ENCODE measurements around the gene TRAPPC10. TPM values are rescaled to one million over a fixed set of nuclear protein-coding genes. Genes with fewer than 3 reads are reported as not detected.

TRAPPC10 gene
- total and polyA plus RNA-seq, 2 of the 8 experiments (the other 6 are each of a cell fraction or from before 2014, with no cell fraction given) = 18.5 to 29.8 TPM

- H2BK5ac ChIP-seq (ENCODE audit: low read depth, low read length) = no peak overlapping the region
- H3K18ac ChIP-seq (ENCODE audit: extremely low read depth, low read length) = no peak overlapping the region
- peaks cover 16% of the 10 kb centered on the region for H3K79me1 ChIP-seq (ENCODE audit: low read depth, low read length)
- no peak overlapping the region for H2BK12ac ChIP-seq (ENCODE audit: low read depth, low read length)
- H3K9ac ChIP-seq (replicated peaks in 1 of 4; ENCODE audit: extremely low read depth in 1 of 4, low read depth in 3 of 4, low read length in 3 of 4) = no peak overlapping the region
- H3K79me2 ChIP-seq (ENCODE audit: control insufficient read depth in 1 of 2, insufficient read depth in 2 of 2, low read length in 2 of 2) = peaks cover 3 to 21% of the 10 kb centered on the region in 2 experiments; a peak in 3 of 4 replicates
- H2BK20ac ChIP-seq (ENCODE audit: low read length) = no peak overlapping the region
- no peaks in the 10 kb centered on the region for H3K27me3 ChIP-seq (replicated peaks in 1 of 4; ENCODE audit: control insufficient read depth in 3 of 4, extremely low read depth in 1 of 4, insufficient read depth in 3 of 4, low read length in 3 of 4)
- ChIA-PET CTCF (ENCODE audit: partially characterized antibody) (interaction anchor here (0.8 to 1.4 kb wide), 3 partner anchors 24 to 73 kb away, joined by 3 to 4 read pairs (median 3); no protein-coding TSS in a partner anchor), POLR2A (ENCODE audit: partially characterized antibody) (interaction anchor here (0.9 kb wide), 1 partner anchor 10 kb away, joined by 3 read pairs; no protein-coding TSS in a partner anchor)
- no peak overlapping the region for H2AK5ac ChIP-seq (ENCODE audit: low read depth, low read length)
- H4K20me1 ChIP-seq (replicated peaks in 1 of 2; ENCODE audit: control insufficient read depth in 1 of 2, insufficient read depth in 2 of 2, low read length in 2 of 2) = peaks cover 5 to 6% of the 10 kb centered on the region in 2 experiments
- FAIRE-seq = no peak
- H3K23ac ChIP-seq (ENCODE audit: insufficient read length) = no peak overlapping the region
- H3K14ac ChIP-seq (ENCODE audit: insufficient read length) = no peak overlapping the region
- whole genome bisulfite sequencing, 2 experiments (ENCODE audit: extremely low coverage in 1 of 2, insufficient coverage in 1 of 2, insufficient read length in 1 of 2, insufficient replicate concordance in 2 of 2, low coverage in 1 of 2, low lambda C conversion rate in 2 of 2, missing lambda C conversion rate in 1 of 2) = 96% methylated on average over 7 of the region's 7 CpGs; no CpG with 5 or more reads in 1 of the 2 experiments
- no peak overlapping the region for H3K4me2 ChIP-seq (ENCODE audit: insufficient read depth in 1 of 2, low read depth in 2 of 2, low read length in 2 of 2)
- H3K4me1 ChIP-seq (replicated peaks in 1 of 4; ENCODE audit: control insufficient read depth in 3 of 4, insufficient read depth in 4 of 4, low read length in 3 of 4) = no peaks in the 10 kb centered on the region
- H3K27ac ChIP-seq (ENCODE audit: low read depth, low read length) = no peak overlapping the region
- H4K5ac ChIP-seq (ENCODE audit: insufficient read length, low read depth, low read length) = no peak overlapping the region
- no peak overlapping the region for H4K91ac ChIP-seq (replicated peaks; ENCODE audit: insufficient read length, low read length)
- H3K9me3 ChIP-seq (ENCODE audit: insufficient read depth in 2 of 2, low read depth in 1 of 2, low read length in 1 of 2) = no peaks in the 10 kb centered on the region
- no peak overlapping the region for H2BK120ac ChIP-seq (replicated peaks; ENCODE audit: low read depth, low read length)
- H2BK15ac ChIP-seq (ENCODE audit: low read length) = no peak overlapping the region
- H3K4ac ChIP-seq (replicated peaks; ENCODE audit: insufficient read length, low read depth, low read length) = no peak overlapping the region
- H3K36me3 ChIP-seq (ENCODE audit: control insufficient read depth in 2 of 4, insufficient read depth in 4 of 4, low read length in 3 of 4) = no peaks in the 10 kb centered on the region; a peak in 1 of 8 replicates
- DNase-seq (ENCODE audit: low read depth in 1 of 2, low spot score in 2 of 2) = no peak
- no peaks in the 10 kb centered on the region for H3K23me2 ChIP-seq (ENCODE audit: low read depth, low read length)
- H2AFZ ChIP-seq (ENCODE audit: low read length) = no peak overlapping the region
- H3K56ac ChIP-seq (replicated peaks; ENCODE audit: insufficient read length, low read depth, low read length) = no peak overlapping the region
- no peak overlapping the region for H4K8ac ChIP-seq (ENCODE audit: extremely low read depth, insufficient read depth, low read length)
- H3K4me3 ChIP-seq (ENCODE audit: extremely low read depth in 1 of 4, insufficient read depth in 2 of 4, low read depth in 3 of 4, low read length in 4 of 4) = no peak overlapping the region
- TF ChIP-seq SP2 (IDR thresholded peaks at IDR 0.05; ENCODE audit: low read length) = no peak
- TF ChIP-seq RNF2 (IDR thresholded peaks at IDR 0.05; ENCODE audit: borderline replicate concordance, low read depth, low read length, missing control alignments, poor library complexity, severe bottlenecking) = no peak
Observed at GRCh38 chr21:44047996-44048560, 36.0 kb downstream of the TRAPPC10 start.
